Measurements from ENCODE around the gene PSMD11. TPM values are rescaled to one million over a fixed set of nuclear protein-coding genes. Genes with fewer than 3 reads are reported as not detected.

PSMD11 gene
- polyA plus RNA-seq, 2 of the 4 experiments (the other 2 are of a cell fraction), result 195 to 228 TPM

GRCh38 chr17:32482568-32483320 is 38.4 kb downstream of the PSMD11 start:
- ATAC-seq (no peak), FAIRE-seq (no peak), DNase-seq (ENCODE audit: low read depth in 1 of 2, low spot score in 1 of 2) (no peak)
- Histone ChIP-seq H3K4me2 (no peak overlapping the region), H3K27ac (no peak overlapping the region), H3K4me1 (peaks cover 1% of the 10 kb centered on the region; the same call in 1 of the 3 replicates), H3K4me3 (no peak overlapping the region), H3K9me3 (no peaks in the 10 kb centered on the region)
- WGBS (ENCODE audit: missing lambda C conversion rate), result 87% methylated on average over 11 of the region's 11 CpGs
- ChIA-PET CTCF (interaction anchor here (0.9 to 23.7 kb wide), 12 partner anchors 9 to 424 kb away, joined by 3 to 298 read pairs (median 6); partner anchors contain the start of gene PSMD11), POLR2A (interaction anchor here (1.3 kb wide), 1 partner anchor 38 kb away, joined by 3 read pairs; the partner anchor contains the start of gene PSMD11)
- TF ChIP-seq, protein P1, sequence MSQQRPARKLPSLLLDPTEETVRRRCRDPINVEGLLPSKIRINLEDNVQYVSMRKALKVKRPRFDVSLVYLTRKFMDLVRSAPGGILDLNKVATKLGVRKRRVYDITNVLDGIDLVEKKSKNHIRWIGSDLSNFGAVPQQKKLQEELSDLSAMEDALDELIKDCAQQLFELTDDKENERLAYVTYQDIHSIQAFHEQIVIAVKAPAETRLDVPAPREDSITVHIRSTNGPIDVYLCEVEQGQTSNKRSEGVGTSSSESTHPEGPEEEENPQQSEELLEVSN (IDR thresholded peaks at IDR 0.05; ENCODE audit: borderline replicate concordance, low read depth), result no peak
- TF ChIP-seq ZFP36 (IDR thresholded peaks at IDR 0.05; ENCODE audit: borderline replicate concordance, partially characterized antibody), result no peak
- no peak for TF ChIP-seq ZSCAN20 (CRISPR knock-in tag; IDR thresholded peaks at IDR 0.05)
- no peak for TF ChIP-seq MAZ (IDR thresholded peaks at IDR 0.05; ENCODE audit: borderline replicate concordance, low read depth, low read length)
- TF ChIP-seq FOSB (CRISPR knock-in tag; IDR thresholded peaks at IDR 0.05), result no peak
- no peak for TF ChIP-seq RNF2 (IDR thresholded peaks at IDR 0.05; ENCODE audit: borderline replicate concordance, low read depth)

- peak; percentile 51 for FAIRE-seq
- peak; percentile 69 to 70 for DNase-seq (ENCODE audit: low read depth in 1 of 2, low spot score in 1 of 2)
- Histone ChIP-seq H3K27ac (no peak overlapping the region), H3K9me3 (no peaks in the 10 kb centered on the region), H3K4me3 (no peak overlapping the region), H3K4me2 (no peak overlapping the region), H3K4me1 (peaks cover 6% of the 10 kb centered on the region; the same call in 1 of the 3 replicates)
- peak; percentile 50 to 63 for ATAC-seq
- 67% methylated on average over 6 of the region's 7 CpGs for WGBS (ENCODE audit: missing lambda C conversion rate)
- ChIA-PET CTCF (interaction anchor here (0.7 to 23.7 kb wide), 16 partner anchors 8 to 423 kb away, joined by 3 to 298 read pairs (median 5); partner anchors contain the start of gene PSMD11), POLR2A (no interaction called here)
- TF ChIP-seq POLR2AphosphoS2 (conservative IDR thresholded peaks at IDR 0.05; ENCODE audit: low read length) (peak; percentile 84; the same call in 1 of the 2 replicates), NPAS2 (CRISPR knock-in tag; IDR thresholded peaks at IDR 0.05; ENCODE audit: borderline replicate concordance) (no peak), ZFP36 (IDR thresholded peaks at IDR 0.05; ENCODE audit: borderline replicate concordance, partially characterized antibody) (no peak), RAD21 (conservative IDR thresholded peaks at IDR 0.05 in 1 of 2, IDR thresholded peaks at IDR 0.05 in 1 of 2) (peak; percentile 52), TFCP2L1 (CRISPR knock-in tag; IDR thresholded peaks at IDR 0.05) (no peak; the same call in 1 of the 2 replicates), HES2 (IDR thresholded peaks at IDR 0.05) (no peak), TP53 (CRISPR knock-in tag; IDR thresholded peaks at IDR 0.05) (peak; percentile 77; the same call in 1 of the 2 replicates), HOXA7 (CRISPR knock-in tag; IDR thresholded peaks at IDR 0.05) (peak; percentile 76; the same call in 1 of the 2 replicates), NFE2L2 (conservative IDR thresholded peaks at IDR 0.05; ENCODE audit: low read length) (no peak), HDAC2 (IDR thresholded peaks at IDR 0.05) (no peak), CEBPB (IDR thresholded peaks at IDR 0.05) (0 out of 4 replicates have a peak, but pooled peaks of 1 of the 2 experiments have one; percentile 56), SMC3 (IDR thresholded peaks at IDR 0.05) (0 out of 3 replicates have a peak, but pooled peaks have one; percentile 32)
- TF ChIP-seq, protein P2, sequence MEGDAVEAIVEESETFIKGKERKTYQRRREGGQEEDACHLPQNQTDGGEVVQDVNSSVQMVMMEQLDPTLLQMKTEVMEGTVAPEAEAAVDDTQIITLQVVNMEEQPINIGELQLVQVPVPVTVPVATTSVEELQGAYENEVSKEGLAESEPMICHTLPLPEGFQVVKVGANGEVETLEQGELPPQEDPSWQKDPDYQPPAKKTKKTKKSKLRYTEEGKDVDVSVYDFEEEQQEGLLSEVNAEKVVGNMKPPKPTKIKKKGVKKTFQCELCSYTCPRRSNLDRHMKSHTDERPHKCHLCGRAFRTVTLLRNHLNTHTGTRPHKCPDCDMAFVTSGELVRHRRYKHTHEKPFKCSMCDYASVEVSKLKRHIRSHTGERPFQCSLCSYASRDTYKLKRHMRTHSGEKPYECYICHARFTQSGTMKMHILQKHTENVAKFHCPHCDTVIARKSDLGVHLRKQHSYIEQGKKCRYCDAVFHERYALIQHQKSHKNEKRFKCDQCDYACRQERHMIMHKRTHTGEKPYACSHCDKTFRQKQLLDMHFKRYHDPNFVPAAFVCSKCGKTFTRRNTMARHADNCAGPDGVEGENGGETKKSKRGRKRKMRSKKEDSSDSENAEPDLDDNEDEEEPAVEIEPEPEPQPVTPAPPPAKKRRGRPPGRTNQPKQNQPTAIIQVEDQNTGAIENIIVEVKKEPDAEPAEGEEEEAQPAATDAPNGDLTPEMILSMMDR (IDR thresholded peaks at IDR 0.05), result peak; percentile 47
Measured at GRCh38 chr17:32483451-32484019, 39.2 kb downstream of the PSMD11 start.

Data from A549 (cell line).